Endothelial cell of umbilical vein (primary cell): ENCODE measurements around the gene PPP1R15B. TPM values are rescaled to one million over a fixed set of nuclear protein-coding genes. Genes with fewer than 3 reads are reported as not detected.

Source experiments
- BruUV-seq: library from RNA; stranded (reverse); fragments of 400-500 nt; replicated peaks from 2 replicates; lab custom pipeline; 2021; lab: Mats Ljungman, UMichigan
- CTCF ChIA-PET: fragments of 300-600, 350-600 bp; sonication (Branson Sonifier 250); formaldehyde crosslinking; loops from one replicate; lab custom pipeline; 2021; ENCODE audit warnings: antibody characterized with exemption, inconsistent platforms; lab: Charles Lee
- POLR2A ChIA-PET: fragments of 300-600, 350-600 bp; sonication (Branson Sonifier 250); formaldehyde crosslinking; loops from one replicate; lab custom pipeline; 2021; ENCODE audit warnings: antibody characterized with exemption, inconsistent platforms; lab: Charles Lee
- DNase-seq: peaks from one replicate; pipeline ENCODE4 v3.0.0-alpha.2; 2011; ENCODE audit warnings: low read depth, low spot score
- FAIRE-seq: peaks from 2 replicates; lab custom pipeline; 2011; peaks lifted over from hg19 to GRCh38; lab: Jason Lieb, UNC
- H2AFZ ChIP-seq: 2 replicates; pipeline ENCODE4 v1.6.0; 2012; ENCODE audit warnings: low read depth, low read length, control low read depth, inconsistent platforms
- H3K27ac ChIP-seq: 2 replicates; pipeline ENCODE4 v1.5.1; 2011; ENCODE audit warnings: low read depth, mild to moderate bottlenecking, control low read depth, low read length, moderate library complexity; ENCODE audit not compliant: insufficient read depth
- H3K27me3 ChIP-seq, 2 experiments: 2 replicates each; pipeline versions ENCODE4 v1.6.0 to v1.6.1; 2011; ENCODE audit warnings: low read length in 2 of 2, mixed read lengths in 1 of 2; ENCODE audit not compliant: control insufficient read depth in 2 of 2, insufficient read depth in 2 of 2
- H3K36me3 ChIP-seq, 2 experiments: 2 replicates in 1 of 2; 3 replicates in 1 of 2; pipeline ENCODE4 v1.5.1; 2011; ENCODE audit warnings: low read length in 2 of 2, mild to moderate bottlenecking in 1 of 2, moderate library complexity in 1 of 2; ENCODE audit not compliant: control insufficient read depth in 2 of 2, insufficient read depth in 2 of 2; ENCODE audit errors: extremely low read depth in 1 of 2
- H3K4me1 ChIP-seq: 3 replicates; pipeline ENCODE4 v1.5.1; 2011; ENCODE audit warnings: mild to moderate bottlenecking, low read length; ENCODE audit not compliant: control insufficient read depth, insufficient read depth; ENCODE audit errors: extremely low read depth
- H3K4me2 ChIP-seq: 2 replicates; pipeline ENCODE4 v1.6.1; 2011; ENCODE audit warnings: low read length, control low read depth, mixed read lengths; ENCODE audit not compliant: insufficient read depth
- H3K4me3 ChIP-seq, 3 experiments: fragments of 200-600 bp in 1 of 3; sonication (generic), shearing (Covaris generic) in 1 of 3; replicated peaks in 1 of 3; 2 replicates each; pipeline ENCODE4 v1.5.1; 2011 to 2016; ENCODE audit warnings: control low read depth in 3 of 3, low read length in 3 of 3, mild to moderate bottlenecking in 2 of 3, inconsistent platforms in 1 of 3, low read depth in 1 of 3, moderate library complexity in 1 of 3; ENCODE audit not compliant: insufficient read depth in 1 of 3
- H3K79me2 ChIP-seq: 2 replicates; pipeline ENCODE4 v1.6.0; 2012; ENCODE audit warnings: low read length, inconsistent platforms; ENCODE audit not compliant: control insufficient read depth, insufficient read depth
- H3K9ac ChIP-seq: replicated peaks from 2 replicates; pipeline ENCODE3; 2011; ENCODE audit warnings: low read length, control low read depth; ENCODE audit not compliant: insufficient read depth; ENCODE audit errors: extremely low read depth
- H3K9me1 ChIP-seq: replicated peaks from 3 replicates; pipeline ENCODE4 v1.6.0; 2011; ENCODE audit warnings: mild to moderate bottlenecking, low read length; ENCODE audit not compliant: control insufficient read depth, insufficient read depth; ENCODE audit errors: extremely low read depth
- H3K9me3 ChIP-seq: replicated peaks from 2 replicates; pipeline ENCODE4 v1.5.1; 2012; ENCODE audit warnings: low read length, inconsistent platforms; ENCODE audit not compliant: control insufficient read depth, insufficient read depth
- H4K20me1 ChIP-seq: replicated peaks from 2 replicates; pipeline ENCODE3; 2011; ENCODE audit warnings: mild to moderate bottlenecking, low read length; ENCODE audit not compliant: control insufficient read depth, insufficient read depth; ENCODE audit errors: extremely low read depth
- CTCF ChIP-seq, 2 donors: IDR thresholded peaks; 1 replicate in 1 of 2; 2 replicates in 1 of 2; pipeline ENCODE4 v1.5.1; 2011; ENCODE audit warnings: low read length in 2 of 2, mild to moderate bottlenecking in 2 of 2, moderate library complexity in 2 of 2, control low read depth in 1 of 2, inconsistent platforms in 1 of 2, low read depth in 1 of 2; ENCODE audit not compliant: insufficient read depth in 1 of 2; ENCODE audit errors: extremely low read depth in 1 of 2
- EZH2 ChIP-seq: IDR thresholded peaks from 2 replicates; pipeline ENCODE4 v1.6.1; 2012; ENCODE audit warnings: borderline replicate concordance, low read depth, mild to moderate bottlenecking, moderate library complexity, low read length, inconsistent platforms; ENCODE audit not compliant: severe bottlenecking
- FOS ChIP-seq: IDR thresholded peaks from 2 replicates; pipeline ENCODE4 v1.6.1; 2011; ENCODE audit warnings: mild to moderate bottlenecking, low read length, moderate library complexity, borderline replicate concordance; ENCODE audit not compliant: insufficient read depth
- GATA2 ChIP-seq: IDR thresholded peaks from 2 replicates; pipeline ENCODE4 v1.7.0; 2011; ENCODE audit warnings: low read depth, mild to moderate bottlenecking, moderate library complexity, mixed read lengths, low read length; ENCODE audit not compliant: insufficient read length, insufficient read depth
- JUN ChIP-seq: IDR thresholded peaks from 2 replicates; pipeline ENCODE4 v1.6.1; 2011; ENCODE audit warnings: borderline replicate concordance, low read depth; ENCODE audit not compliant: insufficient read length, insufficient read depth
- MYC ChIP-seq: IDR thresholded peaks from one replicate; pipeline ENCODE4 v1.6.1; 2011; ENCODE audit warnings: mild to moderate bottlenecking, low read depth, low read length
- POLR2A ChIP-seq: IDR thresholded peaks from 2 replicates; pipeline ENCODE4 v1.6.1; 2012; ENCODE audit warnings: low read depth, mild to moderate bottlenecking, control low read depth, low read length
- POLR2AphosphoS5 ChIP-seq: IDR thresholded peaks from 2 replicates; pipeline ENCODE4 v1.6.1; 2012; ENCODE audit warnings: low read depth, mild to moderate bottlenecking, control low read depth, low read length, moderate library complexity; ENCODE audit not compliant: insufficient read depth
- dilution Hi-C: fragments of 300-500 bp; cut with MboI; formaldehyde crosslinking; loops from one replicate; pipeline ENCODE4 v1.15.0; 2019; ENCODE audit warnings: low sequenced_read_pairs; ENCODE audit not compliant: extremely low pct_ligation_motif_present
- intact Hi-C: fragments of 100-400 bp; cut with micrococcal nuclease; formaldehyde crosslinking; loops from one replicate; pipeline ENCODE4 v1.10.0; 2022
- polyA plus RNA-seq, 4 experiments: library from polyadenylated mRNA; depleted of rRNA in 3 of 4; stranded (reverse) in 3 of 4; unstranded in 1 of 4; fragments of >200 nt; gene quantifications; 2 replicates each; pipeline versions ENCODE4 v1.2.1 to v1.2.3, GENCODE V29; 2011 to 2012; ENCODE audit warnings: missing spikeins in 1 of 4
- total RNA-seq: library from RNA; stranded (reverse); gene quantifications from 2 replicates; pipeline ENCODE4 v1.2.3, GENCODE V29; 2021
- TF ChIP-seq, protein P1 (sequence below): IDR thresholded peaks from 2 replicates; pipeline ENCODE4 v1.6.1; 2011; ENCODE audit not compliant: insufficient read depth, insufficient read length

PPP1R15B gene
- total and polyA plus RNA-seq, 2 donors (not counting 3 experiments of a cell fraction or from before 2014, with no cell fraction given): 16.8 to 39.8 TPM

- no peak overlapping the region for H3K9ac ChIP-seq
Measured at GRCh38 chr1:204416589-204417073, 5.0 kb upstream of the PPP1R15B start.

More at GRCh38 chr1:204416589-204417073, 5.0 kb upstream of the PPP1R15B start:
- H3K4me2 ChIP-seq: no peak overlapping the region
- H3K9me3 ChIP-seq: no peaks in the 10 kb centered on the region
- no TSS peak for BruUV-seq
- H4K20me1 ChIP-seq: no peaks in the 10 kb centered on the region
- H2AFZ ChIP-seq: no peak overlapping the region
- peaks cover 0 to 2% of the 10 kb centered on the region in 2 experiments for H3K36me3 ChIP-seq
- intact Hi-C loops: loop anchor here (1.0 to 2.0 kb wide), 3 partner anchors 15 to 45 kb away; no protein-coding TSS in a partner anchor
- no peaks in the 10 kb centered on the region for H3K79me2 ChIP-seq
- dilution Hi-C loops: no loop called here
- peak overlapping the region; percentile 84 for H3K27ac ChIP-seq
- ChIA-PET CTCF (interaction anchor here (0.9 to 2.2 kb wide), 10 partner anchors 9 to 158 kb away, joined by 3 to 46 read pairs (median 6); no protein-coding TSS in a partner anchor), POLR2A (no interaction called here)
- no peaks in the 10 kb centered on the region for H3K9me1 ChIP-seq
- FAIRE-seq (no peak), DNase-seq (no peak)
- H3K27me3 ChIP-seq: no peaks in the 10 kb centered on the region
- H3K4me3 ChIP-seq: no peak overlapping the region
- TF ChIP-seq POLR2AphosphoS5 (no peak), MYC (no peak), JUN (no peak), EZH2 (no peak), FOS (no peak), POLR2A (no peak), GATA2 (no peak), CTCF (IDR thresholded peaks at IDR 0.05; ENCODE audit: extremely low read depth in 1 of 2, insufficient read depth in 1 of 2, low read depth in 1 of 2, low read length in 2 of 2) (no peak)
- TF ChIP-seq, protein P1, sequence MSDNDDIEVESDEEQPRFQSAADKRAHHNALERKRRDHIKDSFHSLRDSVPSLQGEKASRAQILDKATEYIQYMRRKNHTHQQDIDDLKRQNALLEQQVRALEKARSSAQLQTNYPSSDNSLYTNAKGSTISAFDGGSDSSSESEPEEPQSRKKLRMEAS: no peak
- peaks cover 28% of the 10 kb centered on the region for H3K4me1 ChIP-seq
